Astrocyte of the cerebellum (primary cell): ENCODE results near the gene CAVIN3.

Source experiments
- DNase-seq: peaks from one replicate; pipeline ENCODE4 v3.0.0-alpha.2; 2011; ENCODE audit warnings: low read depth
- H3K4me3 ChIP-seq: 2 replicates; pipeline ENCODE4 v1.5.1; 2011; ENCODE audit warnings: mild to moderate bottlenecking, low read depth, low read length, moderate library complexity
- CTCF ChIP-seq: IDR thresholded peaks from 2 replicates; pipeline ENCODE4 v1.5.1; 2012; ENCODE audit warnings: low read length, low read depth, moderate library complexity, mild to moderate bottlenecking; ENCODE audit errors: missing control alignments
- in situ Hi-C: cut with HindIII; loops from 2 replicates; pipeline ENCODE4 v1.10.0; 2017; ENCODE audit warnings: low sequenced_read_pairs

Gene CAVIN3

GRCh38 chr11:6326985-6327384, 6.7 kb upstream of the CAVIN3 start:
- in situ Hi-C loops = no loop called here
- TF ChIP-seq CTCF = no peak
- no peak overlapping the region for H3K4me3 ChIP-seq
- no peak for DNase-seq

GRCh38 chr11:6326303-6326702, 6.0 kb upstream of the CAVIN3 start:
- DNase-seq = no peak
- in situ Hi-C loops = no loop called here
- no peak overlapping the region for H3K4me3 ChIP-seq
- no peak for TF ChIP-seq CTCF

- no peak overlapping the region for H3K4me3 ChIP-seq
- in situ Hi-C loops = no loop called here
- TF ChIP-seq CTCF = no peak
- no peak for DNase-seq
Measured at GRCh38 chr11:6323291-6323905, 3.1 kb upstream of the CAVIN3 start.

- in situ Hi-C loops = no loop called here
- no peak for TF ChIP-seq CTCF
- no peak overlapping the region for H3K4me3 ChIP-seq
- DNase-seq = no peak
Measured at GRCh38 chr11:6321961-6322362, 1.7 kb upstream of the CAVIN3 start.

GRCh38 chr11:6321356-6321755, 1.1 kb upstream of the CAVIN3 start:
- H3K4me3 ChIP-seq = no peak overlapping the region
- no peak for TF ChIP-seq CTCF
- no peak for DNase-seq
- in situ Hi-C loops = no loop called here

- peak overlapping the region; percentile 51 for H3K4me3 ChIP-seq
- in situ Hi-C loops = no loop called here
Measured at GRCh38 chr11:6319704-6320410, 444 bp downstream of the CAVIN3 start.

More at GRCh38 chr11:6319704-6320410, 444 bp downstream of the CAVIN3 start:
- no peak for TF ChIP-seq CTCF
- peak; percentile 53 for DNase-seq
